GM19324 (cell line): ENCODE measurements around the gene MATK.
"Not testable (repeated sequence)": the region's sequence is repeated elsewhere in the genome, so short reads cannot be mapped to it uniquely, and the experiment has no call there.

ENCODE experiments used
- ATAC-seq: cut with Tn5 transposase; IDR thresholded peaks from one replicate; pipeline ENCODE4 v1.9.1; 2021; ENCODE audit warnings: mild to moderate bottlenecking, moderate library complexity; ENCODE audit not compliant: unreplicated experiment, low FRiP score

Gene MATK

GRCh38 chr19:3773814-3774515 is 12.2 kb downstream of the MATK start:
- no peak for ATAC-seq

- ATAC-seq = no peak
Measured at GRCh38 chr19:3771906-3772455, 14.2 kb downstream of the MATK start, which contains the start of gene RAX2. Gene RAX2, minus strand, starts transcription at chr19:3772228. Its CDS starts 486 bp downstream, at chr19:3771742.

GRCh38 chr19:3771000-3771905 is 14.9 kb downstream of the MATK start:
- ATAC-seq = no peak

- no peak for ATAC-seq
Measured at GRCh38 chr19:3770136-3770999, 15.8 kb downstream of the MATK start.

- no peak for ATAC-seq
Measured at GRCh38 chr19:3769494-3769893, 16.7 kb downstream of the MATK start.

- no peak for ATAC-seq
Measured at GRCh38 chr19:3768748-3769099, 17.5 kb downstream of the MATK start.

GRCh38 chr19:3768015-3768747 is 18.0 kb downstream of the MATK start:
- ATAC-seq = no peak

- no peak for ATAC-seq
Measured at GRCh38 chr19:3767050-3767449, 19.1 kb downstream of the MATK start.

GRCh38 chr19:3766520-3766919 is 19.7 kb downstream of the MATK start:
- ATAC-seq = no peak

- ATAC-seq = not testable (repeated sequence)
Measured at GRCh38 chr19:3765757-3766156, 20.4 kb downstream of the MATK start.

- ATAC-seq = no peak
Measured at GRCh38 chr19:3765121-3765520, 21.1 kb downstream of the MATK start.

GRCh38 chr19:3762501-3763459 is 23.4 kb downstream of the MATK start, which contains the start of gene MRPL54:
Gene MRPL54, plus strand, starts transcription at chr19:3762682. Its CDS starts 19 bp downstream, at chr19:3762701.
- peak; percentile 84 for ATAC-seq

- ATAC-seq = no peak
Measured at GRCh38 chr19:3762130-3762473, 24.1 kb downstream of the MATK start.

- peak; percentile 58 for ATAC-seq
Measured at GRCh38 chr19:3761382-3762129, 24.6 kb downstream of the MATK start, which contains the start of gene APBA3. Gene APBA3, minus strand, starts transcription at chr19:3761692. Its CDS starts 1,428 bp downstream, at chr19:3760264.

GRCh38 chr19:3760871-3761361 is 25.3 kb downstream of the MATK start:
- ATAC-seq = no peak

- no peak for ATAC-seq
Measured at GRCh38 chr19:3759482-3760254, 26.5 kb downstream of the MATK start.

GRCh38 chr19:3758297-3758696 is 27.9 kb downstream of the MATK start:
- not testable (repeated sequence) for ATAC-seq
